ENCODE data around the gene P3H4.
"Not testable (repeated sequence)": the region's sequence is repeated elsewhere in the genome, so short reads cannot be mapped to it uniquely, and the experiment has no call there.

P3H4 gene

DNA sequence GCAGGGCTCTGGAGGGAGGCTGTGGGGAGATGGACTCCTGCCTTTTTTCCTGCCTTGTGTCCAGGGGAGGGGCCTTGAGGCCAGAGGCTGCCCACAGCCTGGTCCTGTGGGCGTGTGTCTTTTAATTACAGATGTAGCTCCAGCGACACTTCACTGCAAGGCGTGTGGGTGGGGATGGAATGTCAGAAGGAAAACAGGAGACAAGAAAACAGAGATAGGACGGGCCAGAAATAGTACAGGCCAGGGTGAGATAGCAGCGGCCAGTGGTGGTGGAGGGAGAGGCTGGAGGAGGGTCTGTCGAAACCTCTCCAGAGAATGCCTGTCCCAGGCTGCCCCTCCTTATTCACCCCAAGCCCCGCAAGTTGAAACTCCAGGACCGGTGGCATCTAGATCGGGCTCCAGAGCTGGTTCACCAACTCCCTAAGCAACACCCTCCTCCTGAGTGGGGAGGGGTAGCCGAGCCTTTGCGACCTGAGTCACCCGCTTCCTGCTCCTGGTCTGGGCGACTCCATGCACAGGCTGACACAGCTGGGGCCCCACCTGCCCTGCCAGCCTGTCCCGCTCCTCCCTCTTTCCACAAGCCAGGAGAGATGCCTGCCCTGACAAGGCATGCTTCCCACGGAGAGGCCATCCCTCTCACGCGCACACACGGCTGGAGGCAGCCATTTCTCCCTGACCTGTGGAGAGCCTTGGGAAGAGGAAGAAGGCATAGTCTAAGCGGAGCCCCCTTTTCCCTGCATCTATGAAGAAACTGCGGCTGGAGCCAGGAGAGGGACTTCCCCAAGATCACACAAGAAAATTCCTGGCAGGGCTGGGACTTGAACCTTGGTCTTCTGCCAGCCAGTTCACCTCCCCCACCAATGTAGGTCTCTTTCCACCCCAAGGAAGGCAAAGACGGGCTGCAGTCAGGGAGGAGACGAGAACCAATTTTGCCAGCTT, 18.6 kb downstream of the P3H4 start:
- no peak for DNase-seq

DNA sequence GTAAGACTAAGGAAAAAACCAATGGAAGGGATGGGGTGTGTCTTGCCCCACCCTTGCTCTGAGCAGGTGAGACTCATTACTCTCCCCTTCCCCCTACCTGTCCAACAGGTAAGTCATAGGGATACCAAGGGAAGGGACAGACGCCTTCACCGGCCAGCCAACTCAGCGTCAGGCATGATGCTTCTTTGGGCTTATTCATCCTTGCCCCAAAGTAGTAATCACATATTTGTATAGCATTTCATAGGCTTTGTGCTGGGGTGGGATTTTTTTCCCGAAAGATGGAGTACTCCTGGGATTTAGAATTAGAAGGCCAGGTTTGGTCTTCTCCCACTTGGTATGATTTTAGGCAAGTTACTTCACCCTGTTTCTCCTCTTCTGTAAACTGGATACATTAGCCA, 24.7 kb downstream of the P3H4 start:
- DNase-seq, result no peak

DNA sequence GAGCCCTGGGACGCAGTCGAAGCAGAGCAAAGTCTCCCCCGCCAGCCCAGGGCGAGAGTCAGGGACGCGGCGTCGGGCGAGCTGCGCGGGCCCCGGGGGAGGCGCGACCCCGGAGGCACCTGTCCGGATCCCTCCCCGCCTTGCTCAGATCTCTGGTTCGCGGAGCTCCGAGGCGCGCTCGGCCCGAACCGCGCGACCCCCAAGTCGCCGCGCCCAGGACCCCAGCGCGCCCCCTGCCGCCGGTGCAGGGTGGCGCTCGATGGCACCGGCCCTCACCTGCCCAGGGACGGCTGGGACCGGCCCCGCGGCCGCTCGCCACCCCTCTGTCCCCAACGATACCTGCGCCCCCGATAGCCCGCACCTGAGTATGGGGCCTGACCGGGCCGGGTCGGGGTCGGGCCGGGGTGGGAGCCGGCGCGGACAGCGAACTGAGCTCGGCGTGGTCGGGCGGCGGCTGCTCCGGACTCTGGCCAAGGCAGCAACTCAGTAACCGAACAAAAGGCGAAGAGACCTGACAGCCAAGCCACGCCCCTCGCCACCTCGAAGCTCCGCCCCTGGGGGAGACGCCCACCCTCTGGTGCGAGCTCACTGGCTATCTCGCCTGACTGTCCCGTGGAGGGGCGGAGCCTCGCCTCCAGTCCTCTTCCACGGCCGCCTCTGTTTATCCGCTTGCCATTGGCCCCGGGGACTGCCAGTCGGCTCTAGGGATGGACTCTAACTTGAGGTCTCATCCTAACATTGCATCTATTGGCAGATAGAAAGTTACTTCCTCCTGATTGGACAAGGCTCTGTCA, 25.3 kb downstream of the P3H4 start, which contains the start of gene JUP:
JUP (minus strand) TSS at position 485 of the 794 bp plus-strand sequence. CDS start 14,857 bp downstream, outside the sequence.
- DNase-seq, result peak; percentile 95

DNA sequence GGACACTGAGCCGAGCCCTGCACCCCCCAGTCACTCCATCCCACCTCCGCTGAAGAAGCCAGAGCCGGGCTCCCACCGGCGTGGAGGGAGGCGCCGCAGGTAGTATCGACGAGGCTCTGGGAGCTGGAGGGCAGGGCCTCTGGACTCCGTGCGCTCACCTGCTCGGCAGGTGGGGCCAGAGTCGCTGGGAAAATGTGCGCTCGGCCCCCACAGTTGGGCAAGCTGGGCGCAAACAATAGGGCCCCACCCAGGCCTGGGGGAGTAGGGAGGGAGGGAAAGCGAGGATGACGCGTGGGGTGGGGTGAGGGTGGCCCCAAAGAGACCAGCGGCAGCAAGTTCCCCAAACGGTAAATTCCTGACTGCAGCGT, 25.9 kb downstream of the P3H4 start:
- DNase-seq, result no peak

DNA sequence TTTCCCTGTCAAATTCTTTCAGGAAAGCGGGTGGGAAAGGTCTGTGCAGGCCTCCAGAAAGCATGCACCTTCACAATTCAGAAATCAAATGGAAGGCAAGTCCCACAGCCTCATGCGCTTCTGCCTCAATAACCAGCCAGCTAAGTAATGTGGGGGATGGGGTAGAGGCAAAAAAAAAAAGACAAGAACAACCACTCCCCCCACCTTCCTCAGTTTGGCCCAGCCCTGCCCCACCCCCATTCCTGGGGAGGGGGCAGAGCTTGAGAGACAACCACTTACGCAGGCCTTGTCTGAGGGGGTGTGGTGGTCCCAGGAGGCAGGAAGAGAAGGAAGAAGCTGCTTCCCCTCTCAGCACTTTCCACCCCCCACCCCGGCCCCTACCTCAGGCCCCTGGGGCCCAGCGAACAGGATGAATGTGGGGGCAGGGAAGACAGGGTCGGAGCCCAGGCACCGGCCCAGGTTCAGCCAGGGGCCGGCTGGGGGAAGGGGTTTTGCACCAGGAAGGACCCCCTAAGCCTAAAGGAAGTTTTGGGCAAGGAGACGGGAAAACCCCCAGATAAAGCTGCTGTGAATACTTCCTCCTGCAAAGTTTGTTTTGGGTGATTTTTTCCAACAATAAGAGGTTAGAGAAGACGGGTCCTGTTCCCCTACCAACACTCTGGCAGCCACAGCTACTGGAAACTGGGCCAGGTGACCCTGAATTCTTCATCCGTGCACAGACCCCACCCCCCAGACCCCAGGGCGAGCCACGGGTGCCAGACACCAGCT, 26.5 kb downstream of the P3H4 start:
- DNase-seq, result no peak

DNA sequence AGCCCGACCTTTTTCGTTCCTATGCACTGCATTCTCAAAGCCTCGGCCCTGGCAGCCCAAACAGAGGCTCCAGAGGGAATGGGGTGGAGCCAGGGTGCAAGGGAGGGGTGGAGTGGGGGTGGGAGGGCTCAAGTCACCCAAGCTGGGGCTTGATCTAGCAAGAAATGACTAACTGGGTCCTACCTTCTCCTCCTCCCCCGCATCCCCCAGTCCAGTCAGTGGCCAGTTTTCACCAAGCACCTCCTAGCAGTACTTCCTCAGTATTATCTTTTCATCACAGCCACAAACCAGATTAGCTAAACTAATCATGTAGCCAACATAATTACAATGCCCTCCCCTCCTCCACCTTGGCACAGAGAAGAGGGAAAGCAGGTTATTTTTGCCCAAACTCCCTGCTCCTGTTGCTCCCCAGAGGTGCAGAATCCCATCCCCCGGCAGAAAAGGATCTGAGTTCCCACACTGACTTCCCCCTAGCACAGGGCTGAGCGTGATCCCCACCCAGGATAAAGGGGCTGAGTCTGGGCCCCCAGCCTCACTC, 27.5 kb downstream of the P3H4 start:
- DNase-seq, result no peak

DNA sequence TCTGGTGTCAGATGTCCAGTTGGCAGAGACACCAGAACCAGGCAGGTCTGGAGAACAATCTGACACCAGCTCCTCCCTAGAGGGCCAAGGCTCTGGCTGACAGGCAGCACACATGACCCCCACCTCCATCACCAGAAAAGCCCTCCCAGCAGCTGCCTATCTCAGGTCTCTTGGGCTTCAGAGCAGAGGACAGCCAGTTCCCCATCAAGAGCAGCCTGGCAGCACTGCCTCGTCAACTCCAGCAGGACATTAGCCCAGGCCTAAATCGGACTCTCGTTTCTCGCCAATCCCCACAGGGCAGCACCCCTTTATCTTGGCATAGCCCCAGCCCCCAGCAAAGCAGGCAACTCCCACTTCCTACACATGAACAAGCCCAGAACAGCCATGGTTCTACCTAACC, 29.6 kb downstream of the P3H4 start:
- no peak for DNase-seq

DNA sequence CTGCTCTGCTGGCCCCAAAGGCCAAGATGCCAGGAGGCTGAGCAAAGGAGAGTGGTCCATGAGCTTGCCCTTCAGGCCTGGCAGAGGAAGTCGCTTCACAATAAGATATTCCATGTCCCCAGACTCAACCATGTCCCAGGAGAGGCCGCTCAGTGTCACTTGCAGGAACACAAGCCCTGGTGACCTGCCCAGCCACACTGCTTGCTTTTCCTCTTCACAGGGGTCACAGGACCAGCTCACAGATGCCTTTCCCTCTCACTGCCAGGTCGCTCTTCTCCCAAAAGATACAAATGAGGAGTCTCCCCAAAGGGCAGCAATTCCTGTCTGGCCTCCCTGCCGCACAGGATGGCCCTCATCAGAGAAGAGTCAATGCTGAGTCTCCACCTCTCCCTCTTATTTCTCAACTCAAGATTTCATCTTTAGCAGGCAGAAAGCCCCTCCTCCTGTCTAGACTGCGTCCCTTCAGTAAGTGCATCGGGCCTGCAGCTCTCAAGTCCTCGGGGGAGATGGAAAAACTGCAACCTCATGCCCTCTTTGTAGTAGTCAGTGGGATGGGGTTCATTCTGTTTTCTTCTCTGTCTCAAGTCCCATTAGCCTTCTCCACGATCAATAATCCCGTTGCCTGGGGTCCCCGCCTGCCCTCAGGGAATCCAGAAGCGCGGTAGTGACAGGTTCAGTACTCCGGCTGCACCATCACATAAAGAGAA, 30.2 kb downstream of the P3H4 start:
- DNase-seq, result no peak

DNA sequence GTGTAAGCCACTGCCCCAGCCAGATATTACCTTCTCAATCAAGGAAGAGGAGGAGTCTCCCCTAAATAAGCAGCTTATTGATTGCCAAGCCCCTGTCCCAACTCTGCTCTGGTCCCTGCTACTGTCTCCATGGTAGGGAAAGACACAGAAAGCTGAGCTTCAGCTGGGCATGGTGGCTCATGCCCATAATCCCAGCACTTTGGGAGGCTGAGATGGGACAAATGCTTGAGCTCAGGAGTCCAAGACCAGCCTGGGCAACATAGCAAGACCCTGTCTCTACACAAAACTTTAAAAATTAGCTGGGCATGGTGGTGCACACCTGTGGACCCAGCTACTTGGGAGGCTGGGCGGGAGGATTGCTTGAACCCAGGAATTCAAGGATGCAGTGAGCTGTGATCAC, 31.8 kb downstream of the P3H4 start:
- no peak for DNase-seq

DNA sequence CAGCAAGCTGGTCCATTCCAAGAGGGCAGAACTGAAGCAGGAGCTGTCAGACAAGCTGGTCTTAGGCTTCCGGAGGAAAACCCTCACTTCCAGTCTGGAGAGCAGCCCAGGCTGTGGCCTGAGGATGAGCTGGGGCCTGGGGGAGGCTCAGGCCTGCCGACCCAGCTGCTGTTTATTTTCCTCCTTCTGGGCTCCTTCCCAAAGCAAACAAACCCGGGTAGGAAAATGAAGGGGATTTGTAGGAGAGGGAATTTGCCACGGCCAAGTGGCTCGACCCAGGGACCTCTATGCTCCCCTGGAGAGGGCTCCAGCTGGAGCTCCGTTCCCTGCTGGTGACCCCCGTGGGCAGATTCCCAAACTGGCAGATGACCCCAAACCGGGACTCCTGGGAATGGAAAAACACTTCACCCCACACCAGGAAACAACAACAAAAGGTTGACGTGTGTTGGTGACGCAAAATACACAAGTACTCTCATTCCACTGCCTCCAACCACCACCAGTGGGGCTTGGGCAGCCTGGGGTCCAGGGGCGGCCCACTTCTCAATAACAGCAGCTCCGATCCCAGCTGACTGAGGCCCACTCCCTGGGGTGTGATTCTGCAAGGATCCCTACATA, 34.1 kb downstream of the P3H4 start:
- no peak for DNase-seq

DNA sequence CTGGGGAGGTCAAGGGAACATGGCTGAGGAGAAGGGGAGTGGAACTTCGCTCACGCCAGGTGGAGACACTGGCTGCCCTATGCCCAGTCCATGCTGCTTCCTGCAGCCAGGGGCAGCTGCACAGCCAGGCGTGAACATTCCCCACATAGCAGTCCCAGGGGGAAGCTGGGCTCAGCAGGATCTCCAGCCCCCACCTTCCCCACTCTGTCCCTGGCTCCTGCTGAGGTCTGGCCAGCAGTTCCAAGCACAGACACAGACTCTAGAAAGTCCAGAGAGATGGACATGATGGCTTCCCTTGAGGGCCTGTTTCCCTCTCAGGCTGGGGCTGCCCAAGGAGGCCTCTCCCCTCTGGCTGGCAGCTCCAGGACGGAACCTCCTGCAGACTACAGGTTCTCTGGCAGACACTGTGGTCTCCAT, 34.6 kb downstream of the P3H4 start:
- DNase-seq, result no peak

DNA sequence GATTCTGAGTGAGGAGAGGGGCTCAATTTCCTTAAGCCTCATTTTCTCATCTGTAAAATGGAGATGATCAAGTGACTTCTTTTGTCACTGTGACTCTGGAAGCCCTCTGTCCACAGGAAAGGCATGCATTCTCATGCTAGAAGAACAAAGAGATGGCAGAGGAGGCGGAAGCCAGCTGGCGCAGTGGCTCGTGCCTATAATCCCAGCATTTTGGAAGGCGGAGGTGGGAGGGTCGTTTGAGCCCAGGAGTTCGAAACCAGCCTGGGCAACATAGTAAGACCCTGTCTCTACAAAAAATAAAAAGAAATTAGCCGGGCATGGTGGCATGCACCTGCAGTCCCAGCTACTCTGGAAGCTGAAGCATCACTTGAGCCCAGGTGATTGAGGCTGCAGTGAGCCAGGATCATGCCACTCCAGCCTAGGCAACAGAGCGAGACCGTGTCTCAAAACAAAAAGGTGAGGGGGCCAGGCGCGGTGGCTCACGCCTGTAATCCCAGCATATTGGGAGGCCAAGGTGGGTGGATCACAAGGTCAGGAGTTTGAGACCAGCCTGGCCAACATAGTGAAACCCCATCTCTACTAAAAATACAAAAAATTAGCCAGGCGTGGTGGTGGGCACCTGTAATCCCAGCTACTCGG, 35.4 kb downstream of the P3H4 start:
- DNase-seq, result not testable (repeated sequence)

DNA sequence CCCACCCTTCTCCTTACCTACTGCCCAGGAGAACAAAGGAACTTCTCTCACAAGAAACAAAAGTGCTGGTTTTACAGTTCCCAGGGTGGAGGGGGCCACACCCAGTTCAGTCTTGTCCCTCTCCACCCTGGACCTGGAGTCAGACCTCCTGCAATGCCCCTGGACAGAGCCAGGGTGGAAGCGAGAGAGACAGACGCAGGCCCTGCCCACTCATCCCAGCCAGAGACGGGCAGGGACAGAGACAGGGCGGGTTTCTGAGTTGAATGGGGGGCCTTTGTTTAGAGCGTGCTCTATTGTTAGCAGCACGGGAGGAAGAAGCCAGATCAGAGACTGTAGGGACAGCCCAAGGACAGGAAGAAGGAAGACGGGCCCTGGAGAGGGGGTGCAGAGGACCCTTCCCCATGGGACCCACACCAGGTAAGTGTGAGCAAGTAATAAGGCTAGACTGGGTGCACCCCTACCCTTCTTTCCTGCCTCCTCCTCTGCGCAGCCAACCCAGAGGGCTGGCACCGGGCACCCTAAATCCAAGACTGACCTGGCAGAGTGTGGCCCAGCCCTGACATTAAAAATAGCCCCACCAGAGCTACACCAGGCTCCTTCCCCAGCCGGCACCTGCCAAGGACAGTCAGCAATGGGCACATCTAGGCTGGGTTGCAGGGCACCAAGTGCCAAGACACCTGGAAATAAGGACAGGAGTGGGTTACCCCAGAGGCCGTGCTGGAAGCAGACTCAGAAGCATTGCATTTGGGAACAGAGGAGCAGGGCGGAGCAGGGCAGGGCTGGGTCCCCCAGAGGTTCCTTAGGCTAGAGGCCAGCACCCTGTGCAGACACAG, 36.1 kb downstream of the P3H4 start:
- DNase-seq, result no peak

DNA sequence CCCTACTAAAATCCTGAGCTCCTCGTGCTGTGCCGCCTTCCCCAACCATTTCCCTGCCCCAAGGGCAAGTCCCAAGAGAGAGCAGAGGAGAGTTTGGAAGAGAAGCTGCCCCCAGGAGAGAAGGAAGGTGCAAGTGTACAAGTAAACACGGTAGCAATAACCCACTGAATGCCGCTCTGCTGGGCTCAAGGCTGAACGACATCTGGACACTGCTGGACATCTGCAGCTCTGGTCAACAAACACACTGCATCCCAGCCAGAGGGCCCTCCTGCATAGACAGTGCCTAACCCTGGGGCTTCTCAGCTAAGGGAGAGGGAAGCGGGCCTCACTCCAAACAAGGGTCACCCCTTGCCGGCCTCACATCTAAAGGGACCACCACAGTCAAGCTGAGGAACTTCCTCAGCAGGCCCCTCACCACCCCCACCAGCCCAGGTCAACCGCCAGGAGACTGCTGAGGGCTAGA, 38.0 kb downstream of the P3H4 start:
- no peak for DNase-seq

DNA sequence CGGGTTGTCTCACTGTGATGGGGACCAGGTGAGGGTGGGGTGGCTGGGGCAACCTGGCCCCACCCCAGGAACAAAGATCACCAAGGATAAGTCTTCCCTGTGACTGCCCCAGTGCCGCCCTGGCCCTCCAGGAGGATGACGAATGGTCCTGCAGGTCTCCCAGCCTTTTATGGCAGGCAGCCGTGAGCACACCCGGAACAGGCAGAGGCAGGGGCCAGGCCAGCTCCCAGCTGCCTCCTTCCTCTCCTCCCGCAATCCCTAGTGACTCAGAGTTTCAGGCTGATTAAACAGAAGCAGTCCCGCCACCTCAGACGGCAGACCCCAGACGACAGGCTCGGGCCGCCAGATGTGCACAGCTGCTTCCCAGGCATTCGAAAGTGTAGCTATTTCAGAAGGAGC, 38.6 kb downstream of the P3H4 start:
- no peak for DNase-seq

DNA sequence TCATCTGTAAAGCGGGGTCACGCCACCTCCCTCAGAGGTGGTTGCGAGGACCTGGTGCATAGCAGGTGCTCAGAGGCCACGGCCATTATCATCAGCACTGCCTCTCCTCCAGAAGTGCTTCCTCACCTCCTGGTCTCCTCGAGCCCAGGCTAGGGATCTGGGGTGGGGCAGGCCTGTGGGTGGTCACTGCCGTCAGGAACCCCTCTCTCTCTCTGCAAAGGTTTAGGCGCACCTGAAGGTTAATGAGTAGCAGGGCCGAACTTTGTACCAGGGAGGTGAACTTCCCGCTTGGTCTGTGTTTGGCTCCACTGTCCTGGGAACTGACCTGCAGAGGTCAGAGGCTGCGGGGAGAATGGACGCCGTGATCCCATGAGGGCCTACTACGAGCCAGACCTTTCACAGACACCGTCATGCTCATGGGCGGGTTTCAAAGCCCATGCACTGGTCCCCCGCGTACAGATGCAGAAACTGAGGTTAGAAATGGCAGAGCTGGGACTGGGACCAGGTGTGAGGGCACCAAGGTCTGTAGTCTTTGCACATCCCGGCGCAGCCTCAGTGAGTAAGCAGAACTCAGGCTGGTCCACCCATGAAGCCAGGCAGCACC, 39.1 kb downstream of the P3H4 start:
- no peak for DNase-seq

DNA sequence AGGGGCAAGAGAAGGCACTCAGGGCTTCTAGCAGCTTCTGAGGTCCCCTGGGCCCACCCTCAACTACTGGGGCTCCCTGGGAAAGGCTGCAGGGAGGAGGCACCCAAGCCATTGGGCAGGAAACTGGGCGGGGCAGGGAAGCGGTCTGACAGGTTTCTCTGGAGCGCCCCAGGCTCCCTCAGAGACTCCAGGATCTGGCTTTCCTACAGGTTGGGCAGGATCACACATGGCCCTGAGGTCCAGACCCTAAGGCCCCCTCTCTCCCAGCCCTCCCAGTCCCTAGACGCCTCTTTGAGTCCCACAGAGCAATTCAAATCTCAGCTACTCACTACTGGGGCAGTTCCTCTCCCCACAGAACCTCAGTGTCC, 39.5 kb downstream of the P3H4 start:
- no peak for DNase-seq

DNA sequence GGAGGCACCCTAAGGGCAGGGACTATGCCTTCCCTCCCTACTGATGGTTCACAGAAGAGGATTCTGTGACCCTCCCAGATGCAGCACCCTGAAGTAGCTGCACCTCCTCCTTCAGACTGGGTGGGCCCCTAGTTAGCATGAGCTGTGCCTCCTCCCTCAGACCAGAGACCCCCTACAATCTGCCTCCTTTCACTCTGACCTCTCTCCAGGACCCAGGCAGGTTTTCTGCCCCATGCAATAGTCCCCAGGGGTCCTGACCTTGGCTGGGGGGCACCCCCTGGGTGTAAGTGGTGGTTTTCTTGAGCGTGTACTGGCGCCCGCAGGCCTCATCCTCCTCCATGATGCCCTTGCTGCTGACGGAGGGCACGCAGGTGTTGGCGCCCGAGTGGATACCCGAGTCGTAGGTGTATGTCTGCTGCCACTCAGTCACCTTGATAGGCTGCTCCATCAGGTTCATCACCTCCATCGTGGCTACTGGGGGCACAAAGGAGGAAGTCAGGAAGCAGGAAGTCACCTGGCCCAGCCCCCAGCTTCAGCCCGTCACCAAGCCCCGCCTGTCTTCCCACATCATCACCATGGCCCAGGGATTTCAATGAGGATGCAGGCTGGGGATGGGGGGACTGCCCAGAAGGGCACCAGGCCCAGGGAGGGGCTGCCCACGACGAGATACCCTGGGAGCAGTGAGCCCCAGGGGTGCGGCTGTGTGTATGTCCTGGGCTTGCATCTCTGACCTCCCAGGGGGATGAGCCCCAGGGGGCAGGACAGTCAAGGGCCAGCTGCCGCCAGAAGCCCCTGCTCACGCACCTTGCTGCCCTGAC, 40.2 kb downstream of the P3H4 start:
- no peak for DNase-seq

DNA sequence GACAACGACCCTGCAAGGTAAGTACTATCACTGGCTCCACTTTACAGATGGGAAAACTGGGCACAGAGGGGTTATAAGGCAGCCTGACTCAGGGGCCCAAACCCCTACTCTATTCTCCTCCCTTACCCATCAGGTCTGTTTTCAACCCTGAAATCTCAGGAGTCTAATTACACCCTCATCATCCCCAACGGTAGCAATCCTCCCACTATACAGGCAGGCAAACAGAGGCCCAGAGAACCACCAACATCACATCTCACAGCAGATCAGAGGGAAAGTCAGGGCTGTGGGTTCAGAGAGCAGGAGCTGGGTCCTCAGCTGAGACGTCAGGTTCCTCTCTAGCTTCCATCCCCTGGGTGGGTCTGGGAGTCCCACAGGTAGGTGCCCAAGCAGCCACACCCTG, 41.8 kb downstream of the P3H4 start:
- no peak for DNase-seq

Measured in stimulated activated CD4-positive, alpha-beta T cell treated with anti-CD3 and anti-CD28 coated beads, Interleukin-1b, Interleukin-23, amount 100 ng/mL, for 48 hours (primary cell).